HG03060 (cell line): Measurements from ENCODE around the gene PTPRG.

Experiments
- ATAC-seq: cut with Tn5 transposase; IDR thresholded peaks from one replicate; pipeline ENCODE4 v1.9.1; 2021; ENCODE audit warnings: low read depth, moderate number of reproducible peaks; ENCODE audit not compliant: unreplicated experiment

Gene PTPRG

DNA sequence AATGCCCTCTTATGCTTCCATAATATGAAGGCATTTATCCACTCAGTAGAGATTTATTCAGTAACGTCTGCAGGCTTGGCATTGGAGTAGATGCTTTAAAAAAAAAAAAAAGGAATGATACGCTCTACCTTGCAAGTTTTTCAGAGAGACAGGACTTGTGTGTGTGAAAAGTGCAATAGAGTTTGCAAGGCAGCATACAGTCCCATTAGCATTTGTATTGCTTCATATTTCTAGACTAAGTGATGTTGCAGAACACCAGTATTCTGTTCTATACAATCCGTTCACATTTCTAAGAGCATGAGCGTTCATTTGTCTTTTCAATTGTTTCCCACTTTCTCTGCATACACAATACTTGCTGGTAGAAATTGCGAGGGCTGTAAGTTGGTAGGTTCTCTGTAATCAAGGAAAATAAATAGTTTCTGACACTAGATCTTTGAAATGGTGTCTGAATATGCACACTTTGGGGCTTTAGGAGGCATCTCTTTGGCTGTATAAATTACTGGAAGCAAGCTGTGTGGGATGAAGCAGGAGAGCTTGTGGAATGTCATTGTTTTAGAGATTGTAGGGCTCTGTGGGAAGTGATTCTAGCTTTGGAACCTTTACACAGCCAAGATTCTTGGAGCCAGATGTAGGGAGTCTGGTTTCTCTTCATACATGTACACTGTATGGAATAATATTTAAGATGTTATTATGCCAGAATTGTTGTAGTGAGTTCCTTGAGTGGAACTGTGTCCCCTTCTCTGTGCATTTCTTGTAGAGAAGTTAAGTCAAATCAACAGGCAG, 549.3 kb downstream of the PTPRG start:
- no peak for ATAC-seq

GRCh38 chr3:62113092-62113491, 551.7 kb downstream of the PTPRG start:
- no peak for ATAC-seq

- no peak for ATAC-seq
Measured at GRCh38 chr3:62114763-62115162, 553.4 kb downstream of the PTPRG start.

- no peak for ATAC-seq
Measured at GRCh38 chr3:62117903-62118548, 556.7 kb downstream of the PTPRG start.

GRCh38 chr3:62119139-62119538, 557.8 kb downstream of the PTPRG start:
- no peak for ATAC-seq

GRCh38 chr3:62122819-62123218, 561.4 kb downstream of the PTPRG start:
- ATAC-seq = no peak

DNA sequence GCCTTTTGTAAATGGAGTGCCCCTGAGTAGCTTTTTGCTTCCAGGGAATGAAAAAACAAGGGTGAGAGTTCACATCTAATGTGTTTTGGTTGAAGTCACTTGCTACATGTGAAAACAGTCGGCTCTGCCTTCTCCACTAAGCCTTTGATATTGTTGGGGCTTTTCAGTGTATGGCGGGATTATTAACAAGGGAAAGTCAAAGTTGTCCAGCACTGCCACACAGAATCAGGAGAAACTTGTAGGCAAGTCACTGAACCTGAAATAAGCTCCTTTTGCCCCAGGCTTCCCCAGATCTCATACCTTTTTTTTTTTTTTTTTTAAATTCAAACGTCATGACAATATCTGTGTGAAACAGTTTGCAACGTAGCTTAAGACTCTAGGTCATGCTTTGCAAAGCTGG, 564.0 kb downstream of the PTPRG start:
- ATAC-seq = no peak

DNA sequence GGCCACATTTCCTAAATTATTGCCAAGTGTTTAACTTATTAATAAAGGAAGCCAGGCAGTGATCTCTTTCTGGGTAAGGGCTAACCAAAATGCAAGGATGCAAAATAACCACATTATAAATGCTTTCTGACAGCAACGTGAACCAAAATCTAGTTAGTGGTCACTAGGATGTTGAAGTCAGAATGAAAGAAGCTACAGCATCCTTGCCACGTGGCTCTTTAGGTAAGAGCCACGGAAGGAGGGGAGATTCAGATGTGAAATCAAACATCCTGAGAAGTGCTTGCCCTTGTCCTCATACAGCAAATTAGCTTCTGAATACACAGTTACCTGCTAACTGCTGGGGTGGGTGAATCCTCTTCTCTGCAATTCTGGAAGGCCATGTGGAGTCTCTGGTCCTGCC, 565.7 kb downstream of the PTPRG start:
- no peak for ATAC-seq

GRCh38 chr3:62128051-62128450, 566.7 kb downstream of the PTPRG start:
- ATAC-seq = no peak

DNA sequence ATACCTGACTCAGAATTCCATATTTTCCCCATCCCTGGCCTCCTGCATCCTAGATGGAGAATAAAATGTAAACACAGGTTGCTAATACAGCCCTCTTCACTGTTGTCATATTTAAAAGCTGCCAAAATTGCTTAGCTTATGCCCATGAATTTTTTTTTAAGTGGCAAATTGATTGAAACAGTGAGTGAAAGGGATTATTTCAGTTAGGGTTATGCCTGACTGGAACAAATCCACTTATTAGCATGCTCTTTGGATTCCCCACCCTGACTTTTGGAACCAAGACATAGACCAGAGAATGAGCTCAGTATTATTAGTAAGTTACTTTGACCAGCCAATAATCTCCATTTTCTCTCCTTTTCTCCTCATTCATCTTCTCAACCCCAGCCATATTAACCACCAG, 567.3 kb downstream of the PTPRG start:
- ATAC-seq = no peak

DNA sequence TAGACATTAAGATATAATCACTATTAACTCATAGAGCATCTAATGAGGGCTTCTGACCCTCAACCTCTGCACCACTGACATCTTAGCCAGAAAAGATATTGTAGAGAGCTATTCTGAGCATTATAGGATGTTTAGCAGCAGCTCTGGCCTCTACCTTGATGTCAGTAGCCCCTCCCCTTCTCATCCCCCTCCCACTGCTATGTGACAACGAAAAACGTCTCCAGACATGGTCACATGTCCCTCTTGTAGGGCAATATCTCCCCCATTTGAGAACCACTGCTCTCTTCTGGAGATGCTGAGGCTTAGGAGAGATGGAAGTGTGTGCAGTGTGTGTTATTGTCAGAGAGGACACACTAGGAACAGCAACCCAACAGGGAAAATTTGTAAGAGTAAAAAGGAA, 569.7 kb downstream of the PTPRG start:
- no peak for ATAC-seq

DNA sequence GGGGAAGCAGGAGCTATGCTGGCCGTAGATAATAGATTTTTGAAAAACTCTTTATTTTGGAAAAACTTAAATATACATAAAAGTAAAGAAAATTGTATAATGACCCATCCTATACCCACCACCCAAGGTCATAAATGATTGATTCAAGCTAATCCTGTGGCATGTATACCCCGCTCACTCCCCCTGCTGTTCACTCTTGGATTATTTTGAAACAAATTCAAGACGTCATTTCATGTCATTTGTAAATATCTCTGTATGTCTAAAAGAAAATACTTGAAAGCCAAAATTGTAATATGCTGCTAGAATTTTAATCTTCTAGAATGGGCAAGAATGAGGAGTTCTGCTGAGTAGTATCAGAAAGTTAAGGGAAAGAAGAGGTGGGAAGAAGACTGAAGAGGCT, 570.2 kb downstream of the PTPRG start:
- ATAC-seq = no peak

GRCh38 chr3:62132027-62132602, 570.7 kb downstream of the PTPRG start:
- ATAC-seq = no peak

DNA sequence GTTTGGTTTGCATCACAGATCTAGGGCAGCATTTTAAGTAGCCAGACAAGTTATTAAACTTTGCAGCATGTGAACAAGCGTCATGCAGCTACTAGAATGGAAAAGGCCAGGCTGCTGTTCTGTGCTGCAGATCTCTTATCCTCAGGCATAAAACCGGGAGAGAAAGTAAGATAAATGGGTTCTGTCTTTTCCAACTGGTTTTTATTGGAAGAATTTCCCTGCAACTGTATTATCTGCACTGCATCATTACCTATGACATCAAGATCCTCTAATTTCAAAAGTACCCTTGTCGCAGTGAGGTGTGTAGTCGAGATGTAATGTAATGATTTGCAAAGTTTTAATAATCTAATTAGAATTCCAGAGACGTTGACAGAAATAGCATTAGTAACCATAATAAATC, 571.6 kb downstream of the PTPRG start:
- ATAC-seq = no peak

GRCh38 chr3:62134061-62134496, 572.7 kb downstream of the PTPRG start:
- no peak for ATAC-seq

DNA sequence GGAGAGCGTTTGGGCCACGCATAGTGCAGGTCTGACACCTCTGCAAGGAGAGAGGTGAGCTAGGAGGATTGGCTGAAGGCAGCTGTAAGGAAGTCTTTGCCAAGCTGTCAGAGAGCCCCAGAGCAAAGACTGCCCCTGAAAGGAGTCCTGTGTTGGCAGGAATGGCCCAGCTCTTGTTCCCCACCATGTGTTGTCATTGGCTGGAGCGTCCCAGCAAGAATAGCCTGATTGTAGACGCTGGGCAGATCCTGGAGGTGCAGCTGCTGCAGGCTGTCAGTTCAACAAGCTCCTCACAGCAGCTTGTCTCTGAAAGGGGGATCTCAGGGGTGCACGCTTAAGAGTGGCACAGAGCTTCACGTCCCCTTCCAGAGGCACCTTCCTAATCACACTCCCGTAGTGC, 574.4 kb downstream of the PTPRG start:
- ATAC-seq = no peak

DNA sequence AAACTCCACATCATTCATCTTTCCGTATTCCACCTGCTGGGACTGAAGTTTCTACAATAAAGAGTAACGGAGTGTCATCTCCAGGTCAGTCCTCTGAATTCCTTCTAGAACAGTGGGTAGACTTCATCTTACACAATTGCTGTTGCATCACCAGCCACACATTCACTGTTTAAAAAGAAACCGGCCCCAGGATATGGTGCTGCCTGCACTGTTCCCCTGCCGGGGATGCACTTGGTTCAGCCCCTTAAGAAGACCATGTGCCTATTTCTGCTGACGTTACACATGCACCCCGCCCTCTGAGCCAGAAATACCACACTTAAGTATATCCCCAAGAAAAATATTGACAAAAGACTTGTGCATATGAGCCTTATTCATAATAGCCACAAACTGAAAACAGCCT, 578.6 kb downstream of the PTPRG start:
- no peak for ATAC-seq

DNA sequence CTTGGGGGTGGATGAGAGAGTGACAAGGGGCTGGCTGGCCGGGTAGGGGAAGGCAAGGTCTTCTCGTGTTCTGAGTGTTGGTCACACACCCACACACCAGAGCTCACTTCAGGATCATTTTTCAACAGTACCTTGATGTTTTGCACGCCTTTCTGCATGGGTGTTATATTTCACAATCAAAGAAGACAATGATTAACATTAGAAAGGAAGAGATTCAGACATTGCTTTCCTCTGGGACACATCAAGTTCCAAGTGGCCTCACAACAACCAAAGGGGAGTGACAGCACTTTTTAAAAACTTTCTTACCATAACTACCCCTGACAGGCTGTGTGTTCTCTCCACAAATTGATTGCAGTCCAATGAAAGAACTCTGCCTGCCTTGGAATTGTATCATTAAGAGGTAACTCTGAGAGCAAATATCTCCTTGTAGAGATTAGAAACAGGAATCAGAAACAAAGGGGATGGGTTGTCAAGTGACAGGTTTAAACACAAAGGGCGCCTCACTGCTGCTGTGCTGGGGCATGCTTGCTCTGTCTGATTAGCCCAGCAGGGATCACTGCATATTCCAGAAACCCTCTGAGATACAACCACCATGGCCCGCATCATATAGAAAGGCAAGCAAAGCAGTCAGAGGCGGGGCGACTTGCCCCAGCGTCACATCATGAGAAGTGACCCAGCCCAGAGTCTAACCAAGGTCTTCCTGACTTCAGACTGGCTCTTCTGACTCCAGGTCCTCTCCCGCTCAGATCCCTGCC, 581.1 kb downstream of the PTPRG start:
- ATAC-seq = no peak

- no peak for ATAC-seq
Measured at GRCh38 chr3:62143843-62144450, 582.6 kb downstream of the PTPRG start.

GRCh38 chr3:62144482-62144881, 583.1 kb downstream of the PTPRG start:
- ATAC-seq = no peak
